HG03045 (cell line): ENCODE data around the gene EFNA5.

Source experiments
- ATAC-seq: cut with Tn5 transposase; IDR thresholded peaks from one replicate; pipeline ENCODE4 v1.9.1; 2021; ENCODE audit warnings: mild to moderate bottlenecking, moderate library complexity; ENCODE audit not compliant: unreplicated experiment

Gene EFNA5

GRCh38 chr5:107524111-107524510 lies 146.6 kb downstream of the EFNA5 start:
- no peak for ATAC-seq

GRCh38 chr5:107523029-107523680 lies 147.6 kb downstream of the EFNA5 start:
- no peak for ATAC-seq

GRCh38 chr5:107522456-107522855 lies 148.3 kb downstream of the EFNA5 start:
- no peak for ATAC-seq

- no peak for ATAC-seq
Observed at GRCh38 chr5:107519900-107520354, 150.8 kb downstream of the EFNA5 start.

- no peak for ATAC-seq
Observed at GRCh38 chr5:107518616-107519015, 152.1 kb downstream of the EFNA5 start.

- ATAC-seq = no peak
Observed at GRCh38 chr5:107518190-107518589, 152.5 kb downstream of the EFNA5 start.

- ATAC-seq = peak; percentile 67
Observed at GRCh38 chr5:107517185-107518033, 153.3 kb downstream of the EFNA5 start.

- peak; percentile 23 for ATAC-seq
Observed at GRCh38 chr5:107516452-107517184, 154.1 kb downstream of the EFNA5 start.

- ATAC-seq = no peak
Observed at GRCh38 chr5:107515521-107516080, 155.1 kb downstream of the EFNA5 start.

- no peak for ATAC-seq
Observed at GRCh38 chr5:107514305-107514704, 156.4 kb downstream of the EFNA5 start.

- no peak for ATAC-seq
Observed at GRCh38 chr5:107513337-107514085, 157.2 kb downstream of the EFNA5 start.

- ATAC-seq = no peak
Observed at GRCh38 chr5:107512029-107512428, 158.7 kb downstream of the EFNA5 start.

GRCh38 chr5:107510125-107510524 lies 160.6 kb downstream of the EFNA5 start:
- ATAC-seq = no peak

GRCh38 chr5:107508097-107508496 lies 162.6 kb downstream of the EFNA5 start:
- no peak for ATAC-seq

GRCh38 chr5:107505763-107506534 lies 164.8 kb downstream of the EFNA5 start:
- no peak for ATAC-seq

- ATAC-seq = no peak
Observed at GRCh38 chr5:107504424-107504823, 166.3 kb downstream of the EFNA5 start.

- no peak for ATAC-seq
Observed at GRCh38 chr5:107502676-107503060, 168.1 kb downstream of the EFNA5 start.

- ATAC-seq = no peak
Observed at GRCh38 chr5:107501965-107502675, 168.6 kb downstream of the EFNA5 start.

- ATAC-seq = no peak
Observed at GRCh38 chr5:107500840-107501239, 169.9 kb downstream of the EFNA5 start.
